ENCODE measurements around the gene DNAI1.

DNAI1 gene

GRCh38 chr9:34546834-34547827 lies 88.5 kb downstream of the DNAI1 start:
- DNase-seq = peak; percentile 42

- DNase-seq = peak; percentile 19
These were observed 89.5 kb downstream of the DNAI1 start for GRCh38 chr9:34547960-34548611.

DNA sequence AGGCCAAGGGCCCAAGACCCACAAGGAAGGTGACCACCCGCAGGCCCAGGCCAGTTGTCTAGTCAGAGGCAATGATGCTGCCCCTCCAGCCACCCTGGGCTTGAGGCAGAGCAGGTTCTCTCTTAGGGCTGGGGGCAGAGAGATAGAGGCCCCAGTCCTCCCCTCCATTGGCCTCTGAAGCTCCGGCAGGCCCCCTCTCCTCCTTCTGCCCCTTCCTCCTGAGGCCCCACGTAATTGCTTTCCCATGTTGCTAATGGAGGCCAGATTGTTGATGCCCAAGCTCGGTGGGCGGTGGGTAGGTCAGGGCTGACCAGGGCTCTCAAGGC lies 90.8 kb downstream of the DNAI1 start:
- no peak for DNase-seq

DNA sequence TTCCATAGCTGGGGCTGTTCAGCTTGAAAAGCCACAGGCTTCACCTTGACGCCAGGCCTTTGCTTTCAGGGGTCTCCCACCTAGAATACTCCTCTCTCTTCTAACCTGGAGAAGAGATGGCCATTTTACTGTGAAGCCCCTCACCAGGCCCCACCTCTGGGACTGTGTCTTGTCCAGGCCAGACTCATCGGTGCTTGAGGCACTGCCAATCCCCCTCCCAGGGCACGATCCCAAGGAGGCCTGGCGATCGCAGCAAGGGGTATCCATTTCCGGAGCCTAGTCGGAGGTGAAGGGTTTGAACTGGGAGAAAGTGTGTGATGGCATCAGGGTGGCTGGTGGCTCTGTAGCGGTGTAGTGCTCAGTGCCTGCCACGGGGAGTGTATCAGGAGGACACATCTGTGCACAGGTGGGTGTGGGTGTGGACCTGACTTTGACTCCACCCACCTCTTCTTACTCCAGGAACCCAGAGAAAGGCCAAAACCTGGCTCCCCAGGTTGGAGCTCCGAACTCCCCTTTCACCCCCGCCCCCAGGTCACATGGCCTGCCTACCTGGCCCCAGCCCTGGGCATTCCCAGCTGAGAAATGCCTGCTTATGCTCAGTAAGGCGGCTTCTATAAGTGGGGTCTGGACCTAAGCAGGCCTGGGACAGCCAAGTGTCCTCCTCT lies 91.5 kb downstream of the DNAI1 start:
- no peak for DNase-seq

- DNase-seq = no peak
These were observed 92.2 kb downstream of the DNAI1 start for GRCh38 chr9:34550681-34551270.

GRCh38 chr9:34551751-34552605 lies 93.4 kb downstream of the DNAI1 start:
- no peak for DNase-seq

DNA sequence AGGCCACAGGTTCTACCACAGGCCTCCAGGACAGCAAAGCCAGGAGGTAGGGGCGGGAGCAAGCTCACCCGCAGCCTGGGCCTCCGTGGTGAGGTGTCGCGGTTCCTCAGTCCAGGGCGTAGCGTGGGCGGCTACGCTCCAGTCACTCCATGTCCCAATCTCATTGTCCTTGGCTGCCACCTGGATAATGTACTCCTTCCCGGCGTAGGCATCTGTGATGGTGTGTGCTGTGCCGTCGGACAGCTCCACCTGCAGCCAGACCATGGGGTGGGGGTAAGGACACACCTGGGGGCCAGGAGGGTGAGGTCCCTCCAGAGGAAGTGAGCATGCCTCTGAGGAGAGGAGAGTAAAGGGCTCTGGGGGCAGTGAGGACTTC lies 94.0 kb downstream of the DNAI1 start:
- DNase-seq = no peak

DNA sequence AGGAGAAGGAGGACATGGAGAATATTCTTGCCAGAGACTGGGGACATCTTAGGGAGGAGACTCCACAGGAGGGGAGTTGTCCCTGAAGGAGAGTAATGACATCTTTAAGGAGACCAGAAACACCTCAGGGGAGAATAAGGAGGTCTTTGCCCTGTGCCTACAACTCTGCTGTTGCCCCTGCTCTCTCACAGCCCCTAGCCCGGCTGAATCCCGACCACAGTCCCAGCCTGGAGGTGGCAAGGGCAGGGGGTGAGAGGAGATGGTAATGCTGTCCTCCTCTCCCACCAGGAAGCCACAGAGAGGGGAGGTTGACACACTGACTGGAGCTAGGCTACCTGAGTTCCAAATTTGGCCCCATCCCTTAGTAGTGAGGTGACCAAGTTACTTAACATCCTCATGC lies 94.4 kb downstream of the DNAI1 start:
- DNase-seq = no peak

GRCh38 chr9:34553511-34554021 lies 95.0 kb downstream of the DNAI1 start:
- no peak for DNase-seq

DNA sequence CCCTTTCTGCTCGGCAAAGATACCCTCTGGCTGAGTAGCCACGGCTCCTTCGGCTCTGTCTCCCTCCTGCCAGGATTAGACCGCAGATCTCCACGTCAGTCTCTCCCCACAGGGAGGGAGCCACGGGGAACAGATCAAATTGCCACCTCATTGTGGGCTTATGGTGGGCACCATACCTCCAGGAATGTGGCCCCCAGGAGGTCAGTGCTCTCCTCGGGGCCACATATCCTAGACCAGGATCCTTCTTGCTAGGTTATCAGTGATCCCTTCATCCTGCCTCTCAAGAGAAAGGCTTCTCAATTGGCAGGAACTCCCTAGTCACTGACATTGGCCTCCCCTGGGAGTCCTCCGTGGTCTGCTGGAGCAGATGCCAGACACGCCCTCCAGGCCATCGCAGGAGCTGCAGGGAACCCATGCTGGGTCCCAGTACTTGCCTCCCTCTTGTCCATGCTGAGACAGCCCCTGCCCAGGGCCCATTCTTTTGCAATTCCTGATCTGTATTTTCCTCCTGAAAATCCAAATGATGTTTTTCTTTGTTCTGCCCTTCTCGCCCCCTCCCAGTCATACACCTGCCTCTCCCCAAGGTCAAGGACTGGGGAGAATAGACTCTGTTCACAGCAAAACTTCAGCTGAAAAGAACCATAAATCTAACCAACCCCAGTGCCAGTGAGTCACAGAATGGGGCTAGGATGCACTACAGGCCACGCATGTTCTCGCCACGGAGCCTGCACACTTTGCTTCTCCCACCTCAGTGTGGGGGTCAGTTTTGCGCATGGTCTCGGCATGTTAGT lies 95.8 kb downstream of the DNAI1 start:
- no peak for DNase-seq

GRCh38 chr9:34555002-34555348 lies 96.4 kb downstream of the DNAI1 start:
- DNase-seq = no peak

GRCh38 chr9:34555500-34555899 lies 96.9 kb downstream of the DNAI1 start:
- DNase-seq = no peak

DNA sequence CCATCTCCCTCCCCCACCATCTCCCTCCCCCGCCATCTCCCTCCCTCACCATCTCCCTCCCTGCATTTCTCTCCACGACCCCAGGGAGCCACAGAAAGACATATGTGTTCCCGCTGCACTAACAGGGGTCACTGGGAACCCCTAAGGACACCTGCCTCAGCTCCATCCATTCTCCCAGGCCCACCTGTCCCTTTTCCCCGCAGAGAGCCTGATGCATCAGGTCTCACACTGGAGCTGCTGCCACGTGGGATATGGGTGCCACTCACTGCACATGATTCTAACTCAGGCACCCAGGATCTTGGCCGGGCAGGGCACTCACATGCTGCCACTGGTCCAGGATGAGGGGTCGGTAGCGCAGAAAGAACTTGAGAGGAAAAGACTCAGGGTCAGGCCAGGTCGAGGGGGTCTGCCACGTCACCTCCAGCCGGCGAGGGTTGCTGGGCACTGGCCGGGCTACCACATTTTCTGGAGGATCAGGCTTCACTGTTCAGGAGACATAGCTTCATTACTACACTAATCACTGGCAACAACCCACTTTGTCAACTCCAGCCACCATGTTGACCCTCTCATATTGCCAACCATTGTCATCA lies 97.4 kb downstream of the DNAI1 start:
- DNase-seq = no peak

- DNase-seq = no peak
These were observed 98.3 kb downstream of the DNAI1 start for GRCh38 chr9:34556949-34557348.

GRCh38 chr9:34557426-34558321 lies 99.1 kb downstream of the DNAI1 start:
- no peak for DNase-seq

- DNase-seq = no peak
These were observed 99.8 kb downstream of the DNAI1 start for GRCh38 chr9:34558364-34558763.

GRCh38 chr9:34558919-34559623 lies 100.5 kb downstream of the DNAI1 start:
- DNase-seq = no peak

- DNase-seq = no peak
These were observed 101.2 kb downstream of the DNAI1 start for GRCh38 chr9:34559624-34560455.

All from CD4-positive, alpha-beta T cell treated with Interleukin-12 subunit alpha and Interleukin-12 subunit beta, for 1 hour (primary cell).